ENCODE data around the gene VPS25. TPM values are rescaled to one million over a fixed set of nuclear protein-coding genes. Genes with fewer than 3 reads are reported as not detected.
A peak's percentile ranks its signal among the peaks of the same experiment; 100 is the strongest.

VPS25 gene
- total and polyA plus RNA-seq, 11 donors: 32.7 to 88.4 (median 37.9) TPM

- H3K36me3 ChIP-seq: peaks cover 0 to 53% (median 45%) of the 10 kb centered on the region in 9 donors
- ATAC-seq (peak in 1 of 4 donors; percentile 6), DNase-seq (no peak)
- H3K4me1 ChIP-seq: peaks cover 0 to 27% (median 10%) of the 10 kb centered on the region in 12 donors
- H3K9me3 ChIP-seq: no peaks in the 10 kb centered on the region
- intact Hi-C loops (cut with DNase I): loop anchor here in 1 of 10 donors (10.0 kb wide), 1 partner anchor 45 kb away; the partner anchor contains the start of gene BECN1
- H3K27me3 ChIP-seq: peaks cover 20 to 48% (median 40%) of the 10 kb centered on the region in 9 donors
- H3K4me3 ChIP-seq: no peak overlapping the region
- TF ChIP-seq CTCF (IDR thresholded peaks at IDR 0.05): no peak
- TF ChIP-seq POLR2A (IDR thresholded peaks at IDR 0.05): no peak
- 67 to 81% (median 73%) methylated on average over 3 of the region's 3 CpGs for WGBS, 4 donors
- no peak overlapping the region for H3K27ac ChIP-seq
Observed at GRCh38 chr17:42779304-42779935, 6.2 kb downstream of the VPS25 start.

GRCh38 chr17:42779936-42780850 lies 6.9 kb downstream of the VPS25 start, which contains the start of gene WNK4:
WNK4 (plus strand) TSS chr17:42780610; CDS start chr17:42780699, 89 bp downstream.
- TF ChIP-seq CTCF (IDR thresholded peaks at IDR 0.05) (no peak), POLR2A (IDR thresholded peaks at IDR 0.05) (no peak)
- 5 to 13% (median 7%) methylated on average over 28 to 65 of the region's 65 CpGs for WGBS, 4 donors
- intact Hi-C loops (cut with DNase I): loop anchor here in 1 of 10 donors (10.0 kb wide), 1 partner anchor 45 kb away; the partner anchor contains the start of gene BECN1
- H3K27me3 ChIP-seq: peaks cover 23 to 55% (median 46%) of the 10 kb centered on the region in 9 donors
- peaks cover 0 to 30% (median 12%) of the 10 kb centered on the region in 12 donors for H3K4me1 ChIP-seq
- H3K36me3 ChIP-seq: peaks cover 0 to 46% (median 44%) of the 10 kb centered on the region in 9 donors
- peak within 1 kb of the TSS; percentile 16 to 53 (median 36) for H3K4me3 ChIP-seq
- DNase-seq: no peak
- H3K9me3 ChIP-seq: no peaks in the 10 kb centered on the region
- no peak within 1 kb of the TSS for H3K27ac ChIP-seq
- ATAC-seq: peak in 2 of 4 donors; percentile 39 to 51

- TF ChIP-seq CTCF (IDR thresholded peaks at IDR 0.05) (no peak), POLR2A (IDR thresholded peaks at IDR 0.05) (no peak)
- DNase-seq: no peak
- Histone ChIP-seq H3K36me3 (peaks cover 0 to 37% (median 36%) of the 10 kb centered on the region in 9 donors), H3K9me3 (no peaks in the 10 kb centered on the region), H3K4me1 (peaks cover 0 to 32% (median 12%) of the 10 kb centered on the region in 12 donors), H3K27ac (no peak overlapping the region), H3K27me3 (peaks cover 26 to 63% (median 54%) of the 10 kb centered on the region in 9 donors), H3K4me3 (peak overlapping the region; percentile 16 to 53 (median 36))
- WGBS, 4 donors: 6 to 8% (median 7%) methylated on average over 10 to 39 of the region's 39 CpGs
- intact Hi-C loops (cut with DNase I): no loop called here
- ATAC-seq: peak in 2 of 4 donors; percentile 15 to 18
Observed at GRCh38 chr17:42780851-42781638, 7.8 kb downstream of the VPS25 start.

Data from heart left ventricle (tissue), 16 donors.